NCI-H2029 (cell line): Measurements from ENCODE around the gene LCE1D.

ENCODE experiments used
- DNase-seq: peaks from one replicate; lab custom pipeline; 2025; lab: John Stamatoyannopoulos, UW

The LCE1D gene

GRCh38 chr1:152796421-152796820 is at the start of gene LCE1D:
LCE1D (plus strand) TSS chr1:152796721; CDS start chr1:152797795, 1,074 bp downstream.
- DNase-seq = no peak

- DNase-seq = no peak
These were observed 48.7 kb upstream of the LCE1D start for GRCh38 chr1:152747831-152748230.

- DNase-seq = no peak
These were observed 44.3 kb upstream of the LCE1D start for GRCh38 chr1:152752225-152752624.

GRCh38 chr1:152753586-152753985 is 42.9 kb upstream of the LCE1D start:
- DNase-seq = no peak

- no peak for DNase-seq
These were observed 39.6 kb upstream of the LCE1D start for GRCh38 chr1:152756872-152757271.

GRCh38 chr1:152757747-152758146 is 38.8 kb upstream of the LCE1D start, which contains the start of gene KPRP:
KPRP (plus strand) TSS chr1:152758025; CDS start chr1:152759589, 1,564 bp downstream.
- no peak for DNase-seq

- no peak for DNase-seq
These were observed 37.9 kb upstream of the LCE1D start for GRCh38 chr1:152758636-152759035.

- no peak for DNase-seq
These were observed 36.9 kb upstream of the LCE1D start for GRCh38 chr1:152759453-152760173.

GRCh38 chr1:152760551-152761190 is 35.9 kb upstream of the LCE1D start:
- no peak for DNase-seq

- no peak for DNase-seq
These were observed 34.8 kb upstream of the LCE1D start for GRCh38 chr1:152761609-152762213.

- DNase-seq = no peak
These were observed 27.5 kb upstream of the LCE1D start for GRCh38 chr1:152768847-152769533.

- no peak for DNase-seq
These were observed 26.1 kb upstream of the LCE1D start for GRCh38 chr1:152770411-152770810.

- no peak for DNase-seq
These were observed 21.6 kb upstream of the LCE1D start, which contains the start of gene LCE1F for GRCh38 chr1:152774875-152775274. LCE1F (plus strand) TSS chr1:152775140; CDS start chr1:152776372, 1,232 bp downstream.

GRCh38 chr1:152776361-152776760 is 20.2 kb upstream of the LCE1D start:
- no peak for DNase-seq

- DNase-seq = no peak
These were observed 18.9 kb upstream of the LCE1D start for GRCh38 chr1:152777510-152778137.

- DNase-seq = no peak
These were observed 13.4 kb upstream of the LCE1D start for GRCh38 chr1:152783095-152783494.

- DNase-seq = no peak
These were observed 10.4 kb upstream of the LCE1D start, which contains the start of gene LCE1E for GRCh38 chr1:152786077-152786476. LCE1E (plus strand) TSS chr1:152786257; CDS start chr1:152787300, 1,043 bp downstream.

GRCh38 chr1:152795686-152796085 is 835 bp upstream of the LCE1D start:
- DNase-seq = no peak

GRCh38 chr1:152801333-152801732 is 4.8 kb downstream of the LCE1D start:
- DNase-seq = no peak

- DNase-seq = no peak
These were observed 10.1 kb downstream of the LCE1D start, which contains the start of gene LCE1C for GRCh38 chr1:152806576-152806975. LCE1C (minus strand) TSS chr1:152806651; CDS start chr1:152805478, 1,173 bp downstream.

- DNase-seq = no peak
These were observed 14.5 kb downstream of the LCE1D start for GRCh38 chr1:152811050-152811449.

- no peak for DNase-seq
These were observed 15.2 kb downstream of the LCE1D start, which contains the start of gene LCE1B for GRCh38 chr1:152811671-152812070. LCE1B (plus strand) TSS chr1:152811971; CDS start chr1:152812447, 476 bp downstream.
